ENCODE results near the gene IL33. TPM values are rescaled to one million over a fixed set of nuclear protein-coding genes. Genes with fewer than 3 reads are reported as not detected.
A peak's percentile ranks its signal among the peaks of the same experiment; 100 is the strongest.

The IL33 gene
- total RNA-seq, 4 donors from 2014 or later, result 6.9 to 152 (median 60.0) TPM

GRCh38 chr9:6271508-6272228, 56.1 kb downstream of the IL33 start:
- no peaks in the 10 kb centered on the region for H3K9me3 ChIP-seq
- peak overlapping the region; percentile 75 to 81 for H3K27ac ChIP-seq
- no peaks in the 10 kb centered on the region for H3K27me3 ChIP-seq
- H3K36me3 ChIP-seq, result no peaks in the 10 kb centered on the region
- H3K4me3 ChIP-seq, result no peak overlapping the region
- intact Hi-C loops (cut with DNase I; ENCODE audit: low total_unique reads), result no loop called here
- DNase-seq, result no peak
- peaks cover 0 to 9% of the 10 kb centered on the region in 2 donors for H3K4me1 ChIP-seq
- TF ChIP-seq POLR2A (IDR thresholded peaks at IDR 0.05) (no peak), CTCF (IDR thresholded peaks at IDR 0.05) (no peak)

GRCh38 chr9:6272229-6272598, 56.6 kb downstream of the IL33 start:
- H3K9me3 ChIP-seq, result no peaks in the 10 kb centered on the region
- H3K36me3 ChIP-seq, result no peaks in the 10 kb centered on the region
- DNase-seq, result peak; percentile 28 to 62
- H3K4me3 ChIP-seq, result no peak overlapping the region
- peaks cover 0 to 9% of the 10 kb centered on the region in 2 donors for H3K4me1 ChIP-seq
- peak overlapping the region; percentile 75 to 81 for H3K27ac ChIP-seq
- H3K27me3 ChIP-seq, result no peaks in the 10 kb centered on the region
- intact Hi-C loops (cut with DNase I; ENCODE audit: low total_unique reads), result no loop called here
- no peak for TF ChIP-seq CTCF (IDR thresholded peaks at IDR 0.05)
- TF ChIP-seq POLR2A (IDR thresholded peaks at IDR 0.05), result no peak

GRCh38 chr9:6277417-6277816, 61.8 kb downstream of the IL33 start:
- Histone ChIP-seq H3K27ac (no peak overlapping the region), H3K4me3 (no peak overlapping the region), H3K9me3 (no peaks in the 10 kb centered on the region), H3K36me3 (no peaks in the 10 kb centered on the region), H3K4me1 (no peaks in the 10 kb centered on the region), H3K27me3 (no peaks in the 10 kb centered on the region)
- intact Hi-C loops (cut with DNase I; ENCODE audit: low total_unique reads), result no loop called here
- DNase-seq, result no peak
- TF ChIP-seq POLR2A (IDR thresholded peaks at IDR 0.05), result no peak
- no peak for TF ChIP-seq CTCF (IDR thresholded peaks at IDR 0.05)

- H3K27me3 ChIP-seq, result no peaks in the 10 kb centered on the region
- intact Hi-C loops (cut with DNase I; ENCODE audit: low total_unique reads), result no loop called here
- H3K9me3 ChIP-seq, result no peaks in the 10 kb centered on the region
- DNase-seq, result no peak
- H3K27ac ChIP-seq, result no peak overlapping the region
- TF ChIP-seq POLR2A (IDR thresholded peaks at IDR 0.05) (no peak), CTCF (IDR thresholded peaks at IDR 0.05) (no peak)
- no peak overlapping the region for H3K4me3 ChIP-seq
- H3K4me1 ChIP-seq, result no peaks in the 10 kb centered on the region
- no peaks in the 10 kb centered on the region for H3K36me3 ChIP-seq
Observed at GRCh38 chr9:6301858-6302257, 86.3 kb downstream of the IL33 start.

- Histone ChIP-seq H3K9me3 (no peaks in the 10 kb centered on the region), H3K4me1 (no peaks in the 10 kb centered on the region), H3K27me3 (no peaks in the 10 kb centered on the region), H3K36me3 (no peaks in the 10 kb centered on the region), H3K4me3 (no peak overlapping the region), H3K27ac (no peak overlapping the region)
- no peak for TF ChIP-seq CTCF (IDR thresholded peaks at IDR 0.05)
- TF ChIP-seq POLR2A (IDR thresholded peaks at IDR 0.05), result no peak
- intact Hi-C loops (cut with DNase I; ENCODE audit: low total_unique reads), result no loop called here
- no peak for DNase-seq
Observed at GRCh38 chr9:6302417-6302816, 86.8 kb downstream of the IL33 start.

All from uterus (tissue), 4 donors.